Measurements from ENCODE around the gene CEP112.

- TF ChIP-seq GATA3 (IDR thresholded peaks at IDR 0.05; ENCODE audit: low read depth, low read length) (no peak), GATA2 (IDR thresholded peaks at IDR 0.05; ENCODE audit: low read depth, low read length) (no peak)
Observed at GRCh38 chr17:65678546-65678945, 513.4 kb downstream of the CEP112 start.
